Liver (tissue), 9 donors: ENCODE data around the gene KRT36. TPM values are rescaled to one million over a fixed set of nuclear protein-coding genes. Genes with fewer than 3 reads are reported as not detected.

Experiments
- DNase-seq: peaks from one replicate; pipeline ENCODE4 v3.0.0-alpha.2; 2017; ENCODE audit warnings: low spot score
- H3K27ac ChIP-seq, 2 donors: one replicate each; pipeline ENCODE4 v1.7.0; 2013; ENCODE audit warnings: inconsistent platforms in 2 of 2, low read length in 2 of 2, control low read depth in 1 of 2, low read depth in 1 of 2, mild to moderate bottlenecking in 1 of 2
- H3K27me3 ChIP-seq, 4 donors: one replicate each; pipeline versions ENCODE4 v1.6.1 to v1.7.0; 2013; ENCODE audit warnings: low read length in 3 of 4, inconsistent platforms in 1 of 4, mild to moderate bottlenecking in 1 of 4, moderate library complexity in 1 of 4; ENCODE audit not compliant: control insufficient read depth in 4 of 4, insufficient read depth in 4 of 4
- H3K36me3 ChIP-seq, 4 donors: one replicate each; pipeline versions ENCODE4 v1.6.1 to v1.7.0; 2013; ENCODE audit warnings: low read length in 3 of 4, mild to moderate bottlenecking in 3 of 4, low read depth in 1 of 4, moderate library complexity in 1 of 4; ENCODE audit not compliant: control insufficient read depth in 4 of 4, insufficient read depth in 3 of 4
- H3K4me1 ChIP-seq, 4 donors: one replicate each; pipeline versions ENCODE4 v1.6.1 to v1.7.0; 2013; ENCODE audit warnings: low read length in 3 of 4, mild to moderate bottlenecking in 3 of 4, moderate library complexity in 1 of 4; ENCODE audit not compliant: control insufficient read depth in 4 of 4, insufficient read depth in 4 of 4
- H3K4me3 ChIP-seq, 3 donors: one replicate each; pipeline versions ENCODE4 v1.6.1 to v1.7.0; 2013; ENCODE audit warnings: low read length in 3 of 3, control low read depth in 1 of 3, low read depth in 1 of 3, mild to moderate bottlenecking in 1 of 3
- H3K9ac ChIP-seq, 2 donors: one replicate each; pipeline ENCODE4 v1.7.0; 2013; ENCODE audit warnings: low read length in 2 of 2, mild to moderate bottlenecking in 2 of 2, moderate library complexity in 2 of 2, control low read depth in 1 of 2, low read depth in 1 of 2
- H3K9me3 ChIP-seq, 4 donors: one replicate each; pipeline versions ENCODE4 v1.6.1 to v1.7.0; 2013; ENCODE audit warnings: low read length in 3 of 4; ENCODE audit not compliant: control insufficient read depth in 4 of 4
- ATF3 ChIP-seq: IDR thresholded peaks from 2 replicates; pipeline ENCODE4 v1.6.1; 2016; ENCODE audit warnings: antibody characterized with exemption
- CTCF ChIP-seq: fragments of 150-350 bp; IDR thresholded peaks from 2 replicates; pipeline ENCODE4 v1.5.1; 2017; ENCODE audit warnings: improper control_type of control experiment, low read depth, low read length; ENCODE audit not compliant: missing input control
- EGR1 ChIP-seq, 2 donors: IDR thresholded peaks; 2 replicates each; pipeline ENCODE4 v1.6.1; 2016 to 2018; ENCODE audit warnings: antibody characterized with exemption in 2 of 2, low read depth in 2 of 2
- FOXA1 ChIP-seq: IDR thresholded peaks from 2 replicates; pipeline ENCODE4 v1.6.1; 2016; ENCODE audit warnings: antibody characterized with exemption
- FOXA2 ChIP-seq: IDR thresholded peaks from 2 replicates; pipeline ENCODE4 v1.6.1; 2016; ENCODE audit warnings: antibody characterized with exemption
- HNF4A ChIP-seq, 2 donors: conservative IDR thresholded peaks; 2 replicates each; pipeline ENCODE4 v1.6.1; 2016; ENCODE audit warnings: antibody characterized with exemption in 2 of 2, mild to moderate bottlenecking in 2 of 2
- HNF4G ChIP-seq: IDR thresholded peaks from 2 replicates; pipeline ENCODE4 v1.6.1; 2016; ENCODE audit warnings: antibody characterized with exemption
- JUND ChIP-seq, 2 donors: IDR thresholded peaks; 2 replicates each; pipeline ENCODE4 v1.6.1; 2016; ENCODE audit warnings: antibody characterized with exemption in 2 of 2
- MAX ChIP-seq: IDR thresholded peaks from 2 replicates; pipeline ENCODE4 v1.6.1; 2016; ENCODE audit warnings: antibody characterized with exemption
- NR2F2 ChIP-seq: IDR thresholded peaks from 2 replicates; pipeline ENCODE4 v1.6.1; 2016; ENCODE audit warnings: antibody characterized with exemption
- RAD21 ChIP-seq, 2 donors: IDR thresholded peaks; 2 replicates each; pipeline ENCODE4 v1.6.1; 2016; ENCODE audit warnings: antibody characterized with exemption in 2 of 2, mild to moderate bottlenecking in 2 of 2
- RXRA ChIP-seq, 2 donors: IDR thresholded peaks; 2 replicates each; pipeline ENCODE4 v1.6.1; 2017 to 2018; ENCODE audit warnings: antibody characterized with exemption in 2 of 2, mild to moderate bottlenecking in 1 of 2
- SP1 ChIP-seq: IDR thresholded peaks from 2 replicates; pipeline ENCODE4 v1.6.1; 2018; ENCODE audit warnings: antibody characterized with exemption, mild to moderate bottlenecking
- TAF1 ChIP-seq: conservative IDR thresholded peaks from 2 replicates; pipeline ENCODE4 v1.6.1; 2016; ENCODE audit warnings: antibody characterized with exemption, mild to moderate bottlenecking
- YY1 ChIP-seq: IDR thresholded peaks from 2 replicates; pipeline ENCODE4 v1.6.1; 2016; ENCODE audit warnings: antibody characterized with exemption, mild to moderate bottlenecking
- ZBTB33 ChIP-seq: IDR thresholded peaks from 2 replicates; pipeline ENCODE4 v1.6.1; 2016; ENCODE audit warnings: antibody characterized with exemption
- WGBS: extraction: QIAGEN DNeasy Blood & Tissue Kit; methylation state at CpG from one replicate; pipeline ENCODE4 v1.1.7; 2013; 5-methylcytosine and 5-hydroxymethylcytosine counted together
- polyA plus RNA-seq, 2 donors: library from polyadenylated mRNA; stranded (reverse) in 1 of 2; unstranded in 1 of 2; fragments of 200-250 nt in 1 of 2; fragments of >200 nt in 1 of 2; fragmentation: Nextera tagmentation in 1 of 2; extraction: Ambion mirVana in 1 of 2; gene quantifications; one replicate each; pipeline versions ENCODE4 v1.2.1 to v1.2.3, GENCODE V29; 2013 to 2015
- total RNA-seq, 2 donors: library from RNA; depleted of rRNA; stranded (reverse); fragments of >200 nt; gene quantifications; one replicate each; pipeline ENCODE4 v1.2.3, GENCODE V29; 2014
- donor health status: healthy.
- donor health status: healthy.
- donor health status: healthy.
- donor health status: healthy.
- donor health status: healthy.

Gene KRT36
- total and polyA plus RNA-seq, 4 donors, result 0.05 TPM; not detected in 3

- TF ChIP-seq ATF3 (no peak), MAX (no peak), FOXA1 (no peak), YY1 (no peak), RXRA (IDR thresholded peaks at IDR 0.05) (no peak)
These were observed 42.9 kb downstream of the KRT36 start (continued) for GRCh38 chr17:41446806-41447205.

GRCh38 chr17:41444640-41445039 is 45.1 kb downstream of the KRT36 start:
- Histone ChIP-seq H3K9ac (no peak overlapping the region), H3K4me1 (peaks cover 0 to 3% (median 0%) of the 10 kb centered on the region in 4 donors), H3K9me3 (no peaks in the 10 kb centered on the region), H3K27ac (no peak overlapping the region), H3K27me3 (peaks cover 0 to 6% (median 0%) of the 10 kb centered on the region in 4 donors), H3K36me3 (no peaks in the 10 kb centered on the region), H3K4me3 (no peak overlapping the region)
- DNase-seq, result no peak
- 62% methylated on average over 3 of the region's 3 CpGs for WGBS
- TF ChIP-seq CTCF (no peak), FOXA2 (no peak), TAF1 (no peak), ZBTB33 (no peak), HNF4A (conservative IDR thresholded peaks at IDR 0.05) (no peak), YY1 (no peak), MAX (no peak), RAD21 (IDR thresholded peaks at IDR 0.05) (no peak)

GRCh38 chr17:41444186-41444585 is 45.5 kb downstream of the KRT36 start:
- TF ChIP-seq HNF4A (conservative IDR thresholded peaks at IDR 0.05) (peak in 1 of 2 donors; percentile 44), EGR1 (IDR thresholded peaks at IDR 0.05; ENCODE audit: low read depth in 2 of 2) (no peak)
- 34% methylated on average over 1 of the region's 1 CpG for WGBS
- no peak for DNase-seq
- Histone ChIP-seq H3K4me3 (no peak overlapping the region), H3K4me1 (peaks cover 0 to 3% (median 0%) of the 10 kb centered on the region in 4 donors), H3K36me3 (no peaks in the 10 kb centered on the region), H3K9me3 (no peaks in the 10 kb centered on the region), H3K9ac (no peak overlapping the region), H3K27ac (no peak overlapping the region), H3K27me3 (peaks cover 0 to 6% (median 0%) of the 10 kb centered on the region in 4 donors)

GRCh38 chr17:41442739-41443138 is 47.0 kb downstream of the KRT36 start:
- Histone ChIP-seq H3K4me3 (no peak overlapping the region), H3K27ac (no peak overlapping the region), H3K9me3 (no peaks in the 10 kb centered on the region), H3K36me3 (no peaks in the 10 kb centered on the region), H3K4me1 (peaks cover 0 to 3% (median 0%) of the 10 kb centered on the region in 4 donors), H3K9ac (no peak overlapping the region), H3K27me3 (peaks cover 0 to 6% (median 0%) of the 10 kb centered on the region in 4 donors)
- 83% methylated on average over 4 of the region's 4 CpGs for WGBS
- no peak for DNase-seq
- TF ChIP-seq NR2F2 (no peak), FOXA2 (no peak), ZBTB33 (no peak), EGR1 (IDR thresholded peaks at IDR 0.05; ENCODE audit: low read depth in 2 of 2) (no peak), JUND (IDR thresholded peaks at IDR 0.05) (no peak), TAF1 (no peak), RXRA (IDR thresholded peaks at IDR 0.05) (no peak), SP1 (no peak), HNF4A (conservative IDR thresholded peaks at IDR 0.05) (no peak), HNF4G (no peak), ATF3 (no peak)
